Loucy (cell line): ENCODE results near the gene SLC6A19.

Experiments used
- CTCF ChIP-seq: fragments of 200-600 bp; sonication (generic); conservative IDR thresholded peaks from 2 replicates; pipeline ENCODE4 v1.5.1; 2014; ENCODE audit warnings: mild to moderate bottlenecking, antibody characterized with exemption, low read length
- EZH2phosphoT487 ChIP-seq: fragments of 200-600 bp; IDR thresholded peaks from 2 replicates; pipeline ENCODE4 v1.6.1; 2018; ENCODE audit warnings: antibody characterized with exemption, mild to moderate bottlenecking, moderate library complexity, borderline replicate concordance

GRCh38 chr5:1187950-1188334 lies 13.5 kb upstream of the SLC6A19 start:
- TF ChIP-seq CTCF (no peak), EZH2phosphoT487 (no peak)
